Right lobe of liver (tissue), 4 donors: ENCODE data around the gene CSNK1D.

Experiments
- CTCF ChIP-seq, 4 donors: fragments of 200-600 bp in 3 of 4; fragments of 450-650 bp in 1 of 4; IDR thresholded peaks; one replicate each; pipeline versions ENCODE4 v1.5.1 to v1.8.0; 2016 to 2022; ENCODE audit warnings: antibody characterized with exemption in 4 of 4, mild to moderate bottlenecking in 2 of 4
- POLR2A ChIP-seq: fragments of 450-650 bp; IDR thresholded peaks from one replicate; pipeline ENCODE4 v1.6.1; 2017; ENCODE audit warnings: antibody characterized with exemption, mild to moderate bottlenecking
- donor health status: DM: no; HTN: no; CAD: no.
- donor health status: DM: no; HTN: no; CAD: no.
- donor health status: DM: no; HTN: yes; CAD: no.

DNA sequence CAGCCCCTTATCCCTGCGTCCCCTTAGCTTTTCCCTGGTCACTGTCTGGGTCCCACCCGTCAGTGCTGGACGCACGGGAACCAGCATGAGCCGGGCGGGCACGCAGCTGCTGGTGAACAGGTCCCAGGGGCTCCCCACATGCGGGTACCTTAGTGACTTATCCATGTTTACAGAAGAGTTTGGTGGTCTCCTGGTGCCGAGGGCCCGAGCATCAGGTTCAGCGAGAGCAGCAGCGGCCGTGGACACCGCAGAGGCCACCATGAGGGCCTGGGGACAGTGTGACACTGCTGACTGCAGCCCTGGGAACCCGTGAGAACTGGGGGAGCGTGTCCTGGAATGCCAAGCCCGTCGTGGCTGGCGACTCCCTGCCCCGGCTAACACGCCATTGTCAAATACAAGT lies 37.4 kb upstream of the CSNK1D start:
- TF ChIP-seq CTCF (IDR thresholded peaks at IDR 0.05) (no peak), POLR2A (no peak)
